ENCODE measurements around the gene LIX1. TPM values are rescaled to one million over a fixed set of nuclear protein-coding genes. Genes with fewer than 3 reads are reported as not detected.
A peak's percentile ranks its signal among the peaks of the same experiment; 100 is the strongest.

LIX1 gene
- polyA plus RNA-seq, 1 donor from 2014 or later: 1.9 TPM

DNA sequence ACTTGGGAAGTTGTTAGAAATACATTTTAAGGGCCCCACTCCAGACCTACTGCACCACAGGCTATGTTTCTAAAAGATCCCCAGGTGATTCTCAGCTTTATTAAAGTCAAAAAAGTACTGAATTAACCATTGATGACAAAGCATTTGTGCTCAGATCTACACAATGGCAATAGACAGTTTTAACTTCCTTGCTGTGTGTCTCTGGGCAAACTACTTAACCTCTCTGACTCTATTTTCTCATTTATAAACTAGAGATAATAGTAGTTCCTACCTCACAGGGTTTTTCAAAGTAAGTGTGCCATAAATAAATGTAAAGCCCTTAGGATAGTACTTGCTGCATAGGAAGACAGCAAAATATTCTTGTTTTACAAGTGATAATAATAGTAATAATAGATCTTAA is 66.3 kb downstream of the LIX1 start:
- no peak for TF ChIP-seq TAF1 (IDR thresholded peaks at IDR 0.05; ENCODE audit: low read depth)
- no peak for TF ChIP-seq REST (IDR thresholded peaks at IDR 0.05; ENCODE audit: borderline replicate concordance)
- TF ChIP-seq SMC3 (conservative IDR thresholded peaks at IDR 0.05; ENCODE audit: poor library complexity): no peak
- no peak for TF ChIP-seq POLR2AphosphoS5 (IDR thresholded peaks at IDR 0.05)
- TF ChIP-seq, protein P1, sequence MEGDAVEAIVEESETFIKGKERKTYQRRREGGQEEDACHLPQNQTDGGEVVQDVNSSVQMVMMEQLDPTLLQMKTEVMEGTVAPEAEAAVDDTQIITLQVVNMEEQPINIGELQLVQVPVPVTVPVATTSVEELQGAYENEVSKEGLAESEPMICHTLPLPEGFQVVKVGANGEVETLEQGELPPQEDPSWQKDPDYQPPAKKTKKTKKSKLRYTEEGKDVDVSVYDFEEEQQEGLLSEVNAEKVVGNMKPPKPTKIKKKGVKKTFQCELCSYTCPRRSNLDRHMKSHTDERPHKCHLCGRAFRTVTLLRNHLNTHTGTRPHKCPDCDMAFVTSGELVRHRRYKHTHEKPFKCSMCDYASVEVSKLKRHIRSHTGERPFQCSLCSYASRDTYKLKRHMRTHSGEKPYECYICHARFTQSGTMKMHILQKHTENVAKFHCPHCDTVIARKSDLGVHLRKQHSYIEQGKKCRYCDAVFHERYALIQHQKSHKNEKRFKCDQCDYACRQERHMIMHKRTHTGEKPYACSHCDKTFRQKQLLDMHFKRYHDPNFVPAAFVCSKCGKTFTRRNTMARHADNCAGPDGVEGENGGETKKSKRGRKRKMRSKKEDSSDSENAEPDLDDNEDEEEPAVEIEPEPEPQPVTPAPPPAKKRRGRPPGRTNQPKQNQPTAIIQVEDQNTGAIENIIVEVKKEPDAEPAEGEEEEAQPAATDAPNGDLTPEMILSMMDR (IDR thresholded peaks at IDR 0.05; ENCODE audit: poor library complexity, severe bottlenecking): no peak
- TF ChIP-seq EP300 (conservative IDR thresholded peaks at IDR 0.05; ENCODE audit: poor library complexity, severe bottlenecking): no peak
- TF ChIP-seq EZH2 (IDR thresholded peaks at IDR 0.05; ENCODE audit: borderline replicate concordance, insufficient read depth, low read length, poor library complexity, severe bottlenecking): no peak
- TF ChIP-seq RAD21 (conservative IDR thresholded peaks at IDR 0.05): no peak
- TF ChIP-seq MXI1 (conservative IDR thresholded peaks at IDR 0.05; ENCODE audit: poor library complexity, severe bottlenecking): no peak
- Histone ChIP-seq H3K36me3 (ENCODE audit: insufficient read depth, low read length) (no peaks in the 10 kb centered on the region), H3K27me3 (ENCODE audit: insufficient read depth, low read depth, low read length) (no peaks in the 10 kb centered on the region), H2AFZ (ENCODE audit: low read depth, low read length) (no peak overlapping the region), H3F3A (ENCODE audit: insufficient read depth, low read length, poor library complexity, severe bottlenecking) (no peaks in the 10 kb centered on the region), H3K27ac (ENCODE audit: low read length) (no peak overlapping the region), H4K20me1 (ENCODE audit: insufficient read depth) (no peaks in the 10 kb centered on the region), H3K79me2 (replicated peaks; ENCODE audit: insufficient read depth, low read length) (no peaks in the 10 kb centered on the region), H3K9me3 (ENCODE audit: low read length) (no peaks in the 10 kb centered on the region), H3K9me2 (ENCODE audit: insufficient read depth, low read length) (no peaks in the 10 kb centered on the region), H3K9ac (ENCODE audit: low read length) (no peak overlapping the region), H3K4me3 (ENCODE audit: low read length) (no peak overlapping the region), H3K4me2 (ENCODE audit: low read length) (no peak overlapping the region)

- Histone ChIP-seq H3K36me3 (ENCODE audit: insufficient read depth, low read length) (no peaks in the 10 kb centered on the region), H3K79me2 (replicated peaks; ENCODE audit: insufficient read depth, low read length) (no peaks in the 10 kb centered on the region), H3F3A (ENCODE audit: insufficient read depth, low read length, poor library complexity, severe bottlenecking) (no peaks in the 10 kb centered on the region), H3K4me3 (ENCODE audit: low read length) (peak overlapping the region; percentile 4), H3K9me3 (ENCODE audit: low read length) (no peaks in the 10 kb centered on the region), H3K27ac (ENCODE audit: low read length) (peak overlapping the region; percentile 1), H3K27me3 (ENCODE audit: insufficient read depth, low read depth, low read length) (no peaks in the 10 kb centered on the region), H2AFZ (ENCODE audit: low read depth, low read length) (no peak overlapping the region), H3K9me2 (ENCODE audit: insufficient read depth, low read length) (no peaks in the 10 kb centered on the region), H3K4me2 (ENCODE audit: low read length) (no peak overlapping the region), H3K9ac (ENCODE audit: low read length) (no peak overlapping the region), H4K20me1 (ENCODE audit: insufficient read depth) (no peaks in the 10 kb centered on the region)
- TF ChIP-seq REST (IDR thresholded peaks at IDR 0.05; ENCODE audit: borderline replicate concordance): no peak
- no peak for TF ChIP-seq EZH2 (IDR thresholded peaks at IDR 0.05; ENCODE audit: borderline replicate concordance, insufficient read depth, low read length, poor library complexity, severe bottlenecking)
- TF ChIP-seq EP300 (conservative IDR thresholded peaks at IDR 0.05; ENCODE audit: poor library complexity, severe bottlenecking): no peak
- TF ChIP-seq, protein P1 (IDR thresholded peaks at IDR 0.05; ENCODE audit: poor library complexity, severe bottlenecking): no peak
- TF ChIP-seq TAF1 (IDR thresholded peaks at IDR 0.05; ENCODE audit: low read depth): no peak
- no peak for TF ChIP-seq POLR2AphosphoS5 (IDR thresholded peaks at IDR 0.05)
- TF ChIP-seq SMC3 (conservative IDR thresholded peaks at IDR 0.05; ENCODE audit: poor library complexity): no peak
- TF ChIP-seq RAD21 (conservative IDR thresholded peaks at IDR 0.05): no peak
- no peak for TF ChIP-seq MXI1 (conservative IDR thresholded peaks at IDR 0.05; ENCODE audit: poor library complexity, severe bottlenecking)
These were observed 66.8 kb downstream of the LIX1 start for GRCh38 chr5:97075649-97076048.

All from neural cell (in vitro differentiated cells).